Mucosa of descending colon (tissue), 3 donors: ENCODE results near the gene CDK5RAP3. TPM values are rescaled to one million over a fixed set of nuclear protein-coding genes. Genes with fewer than 3 reads are reported as not detected.
"Not testable (repeated sequence)": the region's sequence is repeated elsewhere in the genome, so short reads cannot be mapped to it uniquely, and the experiment has no call there.

Experiments
- ATAC-seq: fragments of 200-7000 bp; cut with Tn5 transposase; one replicate; pipeline ENCODE4 v1.9.1; 2020; ENCODE audit warnings: mild to moderate bottlenecking, moderate library complexity
- DNase-seq, 3 donors: peaks; one replicate each; pipeline ENCODE4 v3.0.0-alpha.2; 2020
- H3K36me3 ChIP-seq: fragments of 200-600 bp; one replicate; pipeline ENCODE4 v1.8.0; 2021; ENCODE audit warnings: low read depth, mild to moderate bottlenecking
- H3K4me1 ChIP-seq: fragments of 200-600 bp; one replicate; pipeline ENCODE4 v1.8.0; 2021; ENCODE audit warnings: low read depth, mild to moderate bottlenecking
- H3K4me3 ChIP-seq: fragments of 200-600 bp; one replicate; pipeline ENCODE4 v1.8.0; 2021; ENCODE audit warnings: mild to moderate bottlenecking
- H3K9me3 ChIP-seq: fragments of 200-600 bp; one replicate; pipeline ENCODE4 v1.8.0; 2021; ENCODE audit warnings: mild to moderate bottlenecking
- CTCF ChIP-seq: fragments of 200-600 bp; IDR thresholded peaks from one replicate; pipeline ENCODE4 v1.8.0; 2022; ENCODE audit warnings: antibody characterized with exemption, mild to moderate bottlenecking
- intact Hi-C, 2 donors: fragments of 100-400 bp; cut with DNase I in 1 of 2; cut with micrococcal nuclease in 1 of 2; formaldehyde crosslinking; loops; one replicate each; pipeline versions ENCODE4 v1.11.0 to v1.11.1; 2022; cut with DNase I, micrococcal nuclease
- total RNA-seq, 3 donors: library from RNA; stranded (reverse); fragmentation: NEBNext Ultra II Directional in 2 of 3; extraction: Animal tissue kit (Norgen Biotek cat#: 25700) in 2 of 3; gene quantifications; one replicate each; pipeline versions ENCODE4 v1.2.1 to v1.2.4, GENCODE V29; 2021 to 2023
- donor health status: DM: no; HTN: no; CAD: no; lungs with moderate emphysema.
- donor health status: DM: no; HTN: no; CAD: no.
- donor health status: DM: no; HTN: yes; CAD: no.

Gene CDK5RAP3
- total RNA-seq, 3 donors from 2014 or later = 136 to 215 (median 163) TPM

DNA sequence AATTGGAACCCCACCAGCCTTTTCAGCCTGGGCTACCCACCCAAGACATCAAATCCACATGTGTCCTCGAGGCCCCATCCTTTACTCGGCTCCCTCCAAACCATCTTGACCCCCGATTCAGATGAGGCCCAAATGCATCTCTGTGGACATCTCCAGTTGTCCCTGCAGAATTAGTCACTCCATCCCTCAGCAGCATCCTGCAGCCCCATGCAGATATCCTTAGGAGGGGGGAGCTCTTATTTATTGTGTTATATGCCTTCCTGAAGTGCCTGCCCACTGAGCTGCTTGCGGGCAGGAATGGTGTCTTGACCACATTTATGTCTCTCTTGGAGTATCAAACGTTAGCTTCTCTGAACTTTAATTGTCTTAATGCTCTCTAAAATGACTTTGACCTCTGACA is 15.6 kb downstream of the CDK5RAP3 start:
- intact Hi-C loops = no loop called here
- Histone ChIP-seq H3K36me3 (no peaks in the 10 kb centered on the region), H3K4me1 (no peaks in the 10 kb centered on the region), H3K9me3 (no peaks in the 10 kb centered on the region), H3K4me3 (no peak overlapping the region)
- TF ChIP-seq CTCF = no peak
- DNase-seq (no peak), ATAC-seq (no peak)

DNA sequence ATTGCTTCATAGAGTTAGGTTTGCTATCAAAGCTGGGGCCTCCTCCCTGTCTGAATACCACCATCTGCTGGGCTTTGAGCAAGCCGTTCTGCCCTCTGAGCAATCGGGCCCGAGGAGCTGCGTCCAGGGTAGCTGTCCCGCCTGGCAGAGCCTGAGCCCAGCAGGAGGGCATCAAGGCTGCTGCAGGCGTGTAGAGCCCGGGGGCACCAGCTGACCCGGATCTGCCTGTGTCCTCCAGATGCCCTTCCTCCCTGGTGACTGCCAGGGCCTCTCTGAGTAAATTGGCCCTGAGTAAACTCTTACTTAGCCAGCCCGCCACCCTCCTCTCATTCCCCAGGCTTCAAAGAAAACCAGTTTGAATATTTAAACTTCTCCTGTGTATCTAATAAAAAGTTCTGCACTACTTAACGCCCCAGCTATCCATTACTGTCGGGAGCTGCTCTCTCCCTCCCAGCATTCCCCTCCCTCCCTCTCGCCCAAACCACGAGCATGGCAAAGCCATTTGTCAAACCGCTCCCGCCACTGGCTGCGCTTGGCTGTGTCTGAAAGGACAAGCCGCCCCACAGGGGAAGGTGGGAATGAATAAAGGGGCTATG is 16.4 kb downstream of the CDK5RAP3 start:
- Histone ChIP-seq H3K36me3 (no peaks in the 10 kb centered on the region), H3K9me3 (no peaks in the 10 kb centered on the region), H3K4me1 (no peaks in the 10 kb centered on the region), H3K4me3 (no peak overlapping the region)
- TF ChIP-seq CTCF = no peak
- intact Hi-C loops = no loop called here
- ATAC-seq = peak; percentile 52
- no peak for DNase-seq

DNA sequence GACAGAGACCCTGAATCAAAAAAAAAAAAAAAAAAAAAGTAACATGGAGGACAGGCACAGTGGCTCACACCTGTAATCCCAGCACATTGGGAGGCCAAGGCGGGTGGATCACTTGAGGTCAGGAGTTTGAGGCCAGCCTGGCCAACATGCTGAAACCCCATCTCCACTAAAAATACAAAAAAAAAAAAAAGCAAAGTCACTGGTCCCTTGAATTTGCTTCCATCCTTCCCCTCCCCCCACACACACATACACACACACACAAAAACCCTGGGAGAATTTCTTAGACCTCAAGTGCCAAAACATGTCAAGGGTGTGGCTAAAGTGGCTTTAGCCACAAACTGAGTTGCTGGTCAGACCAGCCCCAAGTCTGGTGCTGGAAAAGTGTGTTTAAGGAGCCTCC is 17.5 kb downstream of the CDK5RAP3 start:
- H3K4me3 ChIP-seq, H3K36me3 ChIP-seq, intact Hi-C loops, DNase-seq, ATAC-seq, H3K4me1 ChIP-seq, H3K9me3 ChIP-seq: not testable (repeated sequence)

- no peak for TF ChIP-seq CTCF
- no peak for ATAC-seq
- no peak overlapping the region for H3K4me3 ChIP-seq
- no peak for DNase-seq
- H3K4me1 ChIP-seq = no peaks in the 10 kb centered on the region
- no peaks in the 10 kb centered on the region for H3K9me3 ChIP-seq
- no peaks in the 10 kb centered on the region for H3K36me3 ChIP-seq
- intact Hi-C loops = no loop called here
These were observed 18.2 kb downstream of the CDK5RAP3 start for GRCh38 chr17:47989159-47989558.

DNA sequence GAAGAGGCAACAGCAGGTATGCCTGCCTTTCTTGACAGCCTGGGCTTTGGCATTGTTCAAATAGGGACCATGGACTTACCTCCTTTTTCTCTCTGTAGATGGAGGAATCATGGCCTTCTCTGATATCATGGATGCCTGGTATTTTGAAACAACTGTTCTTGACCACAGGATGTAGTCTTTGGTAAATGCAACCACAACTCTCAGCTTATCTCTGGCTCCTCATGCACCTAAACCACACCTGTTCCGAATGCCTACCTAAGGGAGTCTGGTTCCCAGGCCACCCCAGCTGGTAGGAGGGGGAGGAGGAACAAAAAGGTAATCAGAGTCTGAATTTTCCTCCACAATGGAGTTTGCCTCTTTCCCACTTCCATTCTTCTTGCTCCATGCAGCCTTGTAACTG is 18.8 kb downstream of the CDK5RAP3 start:
- H3K4me1 ChIP-seq = no peaks in the 10 kb centered on the region
- ATAC-seq = no peak
- no peaks in the 10 kb centered on the region for H3K9me3 ChIP-seq
- TF ChIP-seq CTCF = no peak
- no peak for DNase-seq
- intact Hi-C loops = no loop called here
- no peak overlapping the region for H3K4me3 ChIP-seq
- no peaks in the 10 kb centered on the region for H3K36me3 ChIP-seq

DNA sequence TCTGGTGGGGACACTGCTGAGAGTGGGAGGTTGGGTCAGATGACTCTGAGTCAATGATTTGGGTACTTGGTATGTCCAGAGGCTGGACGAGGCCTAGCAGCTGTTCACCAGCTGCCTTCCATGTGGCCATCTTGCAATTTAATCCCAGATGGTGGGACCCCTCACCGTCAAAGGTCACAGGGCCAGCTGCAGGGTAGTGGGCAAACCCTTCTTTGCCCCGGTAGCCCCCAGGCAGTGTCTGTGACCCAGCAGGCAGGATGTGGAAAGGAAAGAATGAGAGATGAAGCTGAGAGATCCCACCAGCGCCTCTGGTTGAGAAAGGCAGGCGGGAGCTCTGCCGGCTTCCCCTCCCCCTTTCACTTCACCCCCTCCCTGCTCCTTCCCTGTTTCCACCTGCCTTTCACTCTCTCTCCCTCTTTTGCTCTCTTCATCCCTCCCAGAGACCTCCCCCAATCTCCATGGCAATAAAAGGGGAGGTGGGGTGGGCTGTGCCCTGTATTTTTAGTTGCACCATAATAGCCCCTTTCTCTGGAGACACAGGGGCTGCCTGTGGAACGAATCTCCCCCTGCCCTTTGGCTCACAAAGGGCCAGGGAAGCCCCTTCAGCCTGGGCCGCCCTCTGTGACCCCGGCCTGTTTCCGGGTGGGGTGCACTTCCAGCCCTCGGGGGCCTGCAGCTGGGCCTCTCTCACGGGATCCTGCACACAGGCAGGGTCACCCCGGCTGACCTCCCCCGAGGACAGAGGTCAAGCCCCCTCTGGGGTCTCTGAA is 20.2 kb downstream of the CDK5RAP3 start:
- TF ChIP-seq CTCF = no peak
- intact Hi-C loops = no loop called here
- no peak overlapping the region for H3K4me3 ChIP-seq
- no peak for DNase-seq
- no peaks in the 10 kb centered on the region for H3K4me1 ChIP-seq
- no peaks in the 10 kb centered on the region for H3K36me3 ChIP-seq
- no peak for ATAC-seq
- no peaks in the 10 kb centered on the region for H3K9me3 ChIP-seq
